Activated T-helper 1 cell treated with anti-CD3 and anti-CD28 coated beads, Interleukin-12 subunit alpha, Interleukin-12 subunit beta, Interleukin-2, Interleukin-4 antibody, amounts not matched to agents 30 ng/mL and 10 ng/mL and 1 ng/mL, durations not matched to agents 14 hours and 24 hours and 36 hours (primary cell): ENCODE results near the gene MICAL3. TPM values are rescaled to one million over a fixed set of nuclear protein-coding genes. Genes with fewer than 3 reads are reported as not detected.

Source experiments
- DNase-seq: peaks from one replicate; pipeline ENCODE4 v3.0.0; 2021; ENCODE audit warnings: low spot score
- H3K27ac Mint-ChIP-seq: one replicate; pipeline ENCODE4 v1.8.0; 2021; ENCODE audit warnings: mild to moderate bottlenecking, mixed read lengths
- H3K27me3 Mint-ChIP-seq: one replicate; pipeline ENCODE4 v1.8.0; 2022; ENCODE audit warnings: mild to moderate bottlenecking, moderate library complexity, mixed read lengths; ENCODE audit not compliant: insufficient read depth
- H3K36me3 Mint-ChIP-seq: one replicate; pipeline ENCODE4 v1.8.0; 2021; ENCODE audit warnings: low read depth, mixed read lengths
- H3K4me1 Mint-ChIP-seq: one replicate; pipeline ENCODE4 v1.8.0; 2021; ENCODE audit warnings: low read depth, mixed read lengths
- H3K4me3 Mint-ChIP-seq: one replicate; pipeline ENCODE4 v1.8.0; 2021; ENCODE audit warnings: mild to moderate bottlenecking, moderate library complexity, mixed read lengths
- H3K9me3 Mint-ChIP-seq: one replicate; pipeline ENCODE4 v1.8.0; 2021; ENCODE audit warnings: mixed read lengths
- intact Hi-C: fragments of 100-400 bp; cut with micrococcal nuclease; formaldehyde crosslinking; loops from one replicate; pipeline ENCODE4 v1.15.1; 2024
- total RNA-seq: library from RNA; stranded (reverse); gene quantifications from 2 replicates; pipeline ENCODE4 v1.2.3, GENCODE V29; 2022

The MICAL3 gene
- total RNA-seq, 1 donor from 2014 or later, result 50.6 TPM

- H3K27ac Mint-ChIP-seq, result no peak overlapping the region
- no peaks in the 10 kb centered on the region for H3K27me3 Mint-ChIP-seq
- DNase-seq, result no peak
- H3K4me1 Mint-ChIP-seq, result peaks cover 13% of the 10 kb centered on the region
- intact Hi-C loops, result no loop called here
- H3K36me3 Mint-ChIP-seq, result no peaks in the 10 kb centered on the region
- no peak overlapping the region for H3K4me3 Mint-ChIP-seq
- no peaks in the 10 kb centered on the region for H3K9me3 Mint-ChIP-seq
These were observed 104.2 kb downstream of the MICAL3 start for GRCh38 chr22:17920145-17920605.

GRCh38 chr22:17919276-17920144, 104.9 kb downstream of the MICAL3 start:
- no peak overlapping the region for H3K27ac Mint-ChIP-seq
- intact Hi-C loops, result no loop called here
- DNase-seq, result no peak
- no peak overlapping the region for H3K4me3 Mint-ChIP-seq
- no peaks in the 10 kb centered on the region for H3K9me3 Mint-ChIP-seq
- no peaks in the 10 kb centered on the region for H3K36me3 Mint-ChIP-seq
- H3K27me3 Mint-ChIP-seq, result no peaks in the 10 kb centered on the region
- H3K4me1 Mint-ChIP-seq, result peaks cover 13% of the 10 kb centered on the region

GRCh38 chr22:17918840-17919239, 105.5 kb downstream of the MICAL3 start:
- Mint-ChIP-seq H3K27ac (no peak overlapping the region), H3K9me3 (no peaks in the 10 kb centered on the region), H3K27me3 (no peaks in the 10 kb centered on the region), H3K4me1 (peaks cover 13% of the 10 kb centered on the region), H3K36me3 (no peaks in the 10 kb centered on the region), H3K4me3 (no peak overlapping the region)
- intact Hi-C loops, result no loop called here
- no peak for DNase-seq

GRCh38 chr22:17917490-17917983, 106.8 kb downstream of the MICAL3 start:
- Mint-ChIP-seq H3K36me3 (no peaks in the 10 kb centered on the region), H3K4me3 (no peak overlapping the region), H3K4me1 (peaks cover 13% of the 10 kb centered on the region), H3K27me3 (no peaks in the 10 kb centered on the region), H3K27ac (no peak overlapping the region), H3K9me3 (no peaks in the 10 kb centered on the region)
- intact Hi-C loops, result no loop called here
- no peak for DNase-seq

GRCh38 chr22:17916226-17916889, 108.0 kb downstream of the MICAL3 start:
- no peak for DNase-seq
- Mint-ChIP-seq H3K4me1 (peaks cover 12% of the 10 kb centered on the region), H3K27ac (no peak overlapping the region), H3K4me3 (no peak overlapping the region), H3K36me3 (no peaks in the 10 kb centered on the region), H3K27me3 (no peaks in the 10 kb centered on the region), H3K9me3 (no peaks in the 10 kb centered on the region)
- intact Hi-C loops, result no loop called here

- Mint-ChIP-seq H3K27ac (no peak overlapping the region), H3K9me3 (no peaks in the 10 kb centered on the region), H3K4me1 (peaks cover 5% of the 10 kb centered on the region), H3K36me3 (no peaks in the 10 kb centered on the region), H3K4me3 (no peak overlapping the region), H3K27me3 (no peaks in the 10 kb centered on the region)
- no peak for DNase-seq
- intact Hi-C loops, result no loop called here
These were observed 108.7 kb downstream of the MICAL3 start for GRCh38 chr22:17915676-17916075.

GRCh38 chr22:17915188-17915587, 109.2 kb downstream of the MICAL3 start:
- H3K4me1 Mint-ChIP-seq, result peaks cover under 1% of the 10 kb centered on the region
- no peak overlapping the region for H3K27ac Mint-ChIP-seq
- intact Hi-C loops, result no loop called here
- H3K9me3 Mint-ChIP-seq, result no peaks in the 10 kb centered on the region
- no peaks in the 10 kb centered on the region for H3K36me3 Mint-ChIP-seq
- no peak overlapping the region for H3K4me3 Mint-ChIP-seq
- no peaks in the 10 kb centered on the region for H3K27me3 Mint-ChIP-seq
- no peak for DNase-seq

GRCh38 chr22:17914474-17914873, 109.9 kb downstream of the MICAL3 start:
- H3K27me3 Mint-ChIP-seq, result no peaks in the 10 kb centered on the region
- intact Hi-C loops, result no loop called here
- DNase-seq, result no peak
- no peak overlapping the region for H3K4me3 Mint-ChIP-seq
- H3K9me3 Mint-ChIP-seq, result no peaks in the 10 kb centered on the region
- H3K4me1 Mint-ChIP-seq, result no peaks in the 10 kb centered on the region
- H3K36me3 Mint-ChIP-seq, result no peaks in the 10 kb centered on the region
- no peak overlapping the region for H3K27ac Mint-ChIP-seq

- H3K27ac Mint-ChIP-seq, result no peak overlapping the region
- DNase-seq, result no peak
- no peaks in the 10 kb centered on the region for H3K9me3 Mint-ChIP-seq
- intact Hi-C loops, result no loop called here
- no peak overlapping the region for H3K4me3 Mint-ChIP-seq
- no peaks in the 10 kb centered on the region for H3K36me3 Mint-ChIP-seq
- H3K27me3 Mint-ChIP-seq, result no peaks in the 10 kb centered on the region
- H3K4me1 Mint-ChIP-seq, result no peaks in the 10 kb centered on the region
These were observed 110.5 kb downstream of the MICAL3 start for GRCh38 chr22:17913801-17914347.

- Mint-ChIP-seq H3K4me3 (no peak overlapping the region), H3K4me1 (no peaks in the 10 kb centered on the region), H3K27ac (no peak overlapping the region), H3K27me3 (no peaks in the 10 kb centered on the region), H3K36me3 (no peaks in the 10 kb centered on the region), H3K9me3 (no peaks in the 10 kb centered on the region)
- DNase-seq, result no peak
- intact Hi-C loops, result no loop called here
These were observed 111.2 kb downstream of the MICAL3 start for GRCh38 chr22:17912945-17913721.

- no peaks in the 10 kb centered on the region for H3K9me3 Mint-ChIP-seq
- no peaks in the 10 kb centered on the region for H3K4me1 Mint-ChIP-seq
- H3K27me3 Mint-ChIP-seq, result no peaks in the 10 kb centered on the region
- no peak overlapping the region for H3K4me3 Mint-ChIP-seq
- H3K27ac Mint-ChIP-seq, result no peak overlapping the region
- H3K36me3 Mint-ChIP-seq, result no peaks in the 10 kb centered on the region
- no peak for DNase-seq
- intact Hi-C loops, result no loop called here
These were observed 112.5 kb downstream of the MICAL3 start for GRCh38 chr22:17911887-17912286.

- Mint-ChIP-seq H3K4me3 (no peak overlapping the region), H3K4me1 (no peaks in the 10 kb centered on the region), H3K36me3 (no peaks in the 10 kb centered on the region), H3K27ac (no peak overlapping the region), H3K27me3 (no peaks in the 10 kb centered on the region), H3K9me3 (no peaks in the 10 kb centered on the region)
- intact Hi-C loops, result no loop called here
- DNase-seq, result no peak
These were observed 113.1 kb downstream of the MICAL3 start for GRCh38 chr22:17911312-17911705.
